PFSK-1 (cell line): ENCODE results near the gene C1orf21.

ENCODE experiments used
- FOXP2 ChIP-seq: optimal IDR thresholded peaks from 2 replicates; pipeline ENCODE3; 2011; ENCODE audit warnings: borderline replicate concordance, control low read depth, inconsistent platforms; ENCODE audit not compliant: insufficient read depth; ENCODE audit errors: extremely low read length, extremely low read depth
- TAF1 ChIP-seq: IDR thresholded peaks from 2 replicates; pipeline ENCODE4 v1.6.1; 2012; ENCODE audit warnings: low read length, control low read depth, borderline replicate concordance; ENCODE audit not compliant: insufficient read depth
- TF ChIP-seq, protein P1 (sequence below), 2 experiments: IDR thresholded peaks; 2 replicates each; pipeline versions ENCODE4 v1.6.1 to v1.8.0; 2011 to 2012; ENCODE audit warnings: low read depth in 2 of 2, low read length in 2 of 2, control low read depth in 1 of 2, inconsistent platforms in 1 of 2, mild to moderate bottlenecking in 1 of 2, moderate library complexity in 1 of 2; ENCODE audit not compliant: insufficient read depth in 1 of 2

DNA sequence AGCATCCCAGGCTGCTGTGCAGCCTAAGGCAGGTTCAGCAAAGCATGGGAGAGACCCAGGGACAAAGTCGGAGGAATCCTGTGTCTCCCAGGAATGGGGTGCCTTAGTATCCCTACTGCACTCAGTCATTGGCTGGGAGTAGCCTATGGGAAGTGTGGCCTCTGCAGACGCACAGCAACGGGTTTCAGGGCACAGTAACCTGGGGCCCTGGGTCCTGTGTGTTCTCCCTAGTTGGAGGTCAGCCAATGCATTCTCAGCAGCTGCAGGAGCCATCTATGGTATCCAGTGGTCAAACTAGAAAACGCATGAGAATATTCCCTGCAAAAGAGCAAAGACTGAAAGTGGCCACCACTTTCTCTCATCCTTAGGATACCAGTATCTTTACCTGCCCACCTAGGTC, 13.7 kb upstream of the C1orf21 start:
- TF ChIP-seq TAF1 (no peak), FOXP2 (no peak)
- TF ChIP-seq, protein P1, sequence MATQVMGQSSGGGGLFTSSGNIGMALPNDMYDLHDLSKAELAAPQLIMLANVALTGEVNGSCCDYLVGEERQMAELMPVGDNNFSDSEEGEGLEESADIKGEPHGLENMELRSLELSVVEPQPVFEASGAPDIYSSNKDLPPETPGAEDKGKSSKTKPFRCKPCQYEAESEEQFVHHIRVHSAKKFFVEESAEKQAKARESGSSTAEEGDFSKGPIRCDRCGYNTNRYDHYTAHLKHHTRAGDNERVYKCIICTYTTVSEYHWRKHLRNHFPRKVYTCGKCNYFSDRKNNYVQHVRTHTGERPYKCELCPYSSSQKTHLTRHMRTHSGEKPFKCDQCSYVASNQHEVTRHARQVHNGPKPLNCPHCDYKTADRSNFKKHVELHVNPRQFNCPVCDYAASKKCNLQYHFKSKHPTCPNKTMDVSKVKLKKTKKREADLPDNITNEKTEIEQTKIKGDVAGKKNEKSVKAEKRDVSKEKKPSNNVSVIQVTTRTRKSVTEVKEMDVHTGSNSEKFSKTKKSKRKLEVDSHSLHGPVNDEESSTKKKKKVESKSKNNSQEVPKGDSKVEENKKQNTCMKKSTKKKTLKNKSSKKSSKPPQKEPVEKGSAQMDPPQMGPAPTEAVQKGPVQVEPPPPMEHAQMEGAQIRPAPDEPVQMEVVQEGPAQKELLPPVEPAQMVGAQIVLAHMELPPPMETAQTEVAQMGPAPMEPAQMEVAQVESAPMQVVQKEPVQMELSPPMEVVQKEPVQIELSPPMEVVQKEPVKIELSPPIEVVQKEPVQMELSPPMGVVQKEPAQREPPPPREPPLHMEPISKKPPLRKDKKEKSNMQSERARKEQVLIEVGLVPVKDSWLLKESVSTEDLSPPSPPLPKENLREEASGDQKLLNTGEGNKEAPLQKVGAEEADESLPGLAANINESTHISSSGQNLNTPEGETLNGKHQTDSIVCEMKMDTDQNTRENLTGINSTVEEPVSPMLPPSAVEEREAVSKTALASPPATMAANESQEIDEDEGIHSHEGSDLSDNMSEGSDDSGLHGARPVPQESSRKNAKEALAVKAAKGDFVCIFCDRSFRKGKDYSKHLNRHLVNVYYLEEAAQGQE (IDR thresholded peaks at IDR 0.05; ENCODE audit: insufficient read depth in 1 of 2, low read depth in 2 of 2, low read length in 2 of 2) = no peak
